ENCODE data around the gene PCED1B.

DNA sequence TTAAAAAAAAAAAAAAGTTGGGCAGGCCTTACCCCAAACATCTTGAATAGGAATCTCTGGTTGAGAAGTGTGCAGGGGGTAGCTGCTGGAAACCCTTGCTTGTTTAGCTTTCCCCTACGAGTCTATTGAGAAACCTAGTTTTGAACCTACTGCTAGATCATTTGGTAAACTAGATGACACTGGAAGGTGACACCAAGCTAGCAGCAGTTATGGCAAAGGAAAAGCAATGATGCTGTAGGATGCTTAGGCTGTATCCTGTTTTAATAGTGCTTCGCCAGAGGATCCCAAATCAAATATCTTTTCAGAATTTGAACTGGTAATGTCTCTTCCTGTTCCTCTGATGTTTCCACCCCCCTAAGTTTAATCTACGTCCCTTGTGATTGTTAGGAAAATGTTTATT, 5.5 kb upstream of the PCED1B start:
- TF ChIP-seq, protein P1, sequence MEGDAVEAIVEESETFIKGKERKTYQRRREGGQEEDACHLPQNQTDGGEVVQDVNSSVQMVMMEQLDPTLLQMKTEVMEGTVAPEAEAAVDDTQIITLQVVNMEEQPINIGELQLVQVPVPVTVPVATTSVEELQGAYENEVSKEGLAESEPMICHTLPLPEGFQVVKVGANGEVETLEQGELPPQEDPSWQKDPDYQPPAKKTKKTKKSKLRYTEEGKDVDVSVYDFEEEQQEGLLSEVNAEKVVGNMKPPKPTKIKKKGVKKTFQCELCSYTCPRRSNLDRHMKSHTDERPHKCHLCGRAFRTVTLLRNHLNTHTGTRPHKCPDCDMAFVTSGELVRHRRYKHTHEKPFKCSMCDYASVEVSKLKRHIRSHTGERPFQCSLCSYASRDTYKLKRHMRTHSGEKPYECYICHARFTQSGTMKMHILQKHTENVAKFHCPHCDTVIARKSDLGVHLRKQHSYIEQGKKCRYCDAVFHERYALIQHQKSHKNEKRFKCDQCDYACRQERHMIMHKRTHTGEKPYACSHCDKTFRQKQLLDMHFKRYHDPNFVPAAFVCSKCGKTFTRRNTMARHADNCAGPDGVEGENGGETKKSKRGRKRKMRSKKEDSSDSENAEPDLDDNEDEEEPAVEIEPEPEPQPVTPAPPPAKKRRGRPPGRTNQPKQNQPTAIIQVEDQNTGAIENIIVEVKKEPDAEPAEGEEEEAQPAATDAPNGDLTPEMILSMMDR (IDR thresholded peaks at IDR 0.05): no peak
- TF ChIP-seq POLR2A (IDR thresholded peaks at IDR 0.05): no peak
